HG03108 (cell line): ENCODE measurements around the gene ZNF175.

Source experiments
- ATAC-seq: cut with Tn5 transposase; IDR thresholded peaks from one replicate; pipeline ENCODE4 v1.9.1; 2021; ENCODE audit warnings: moderate library complexity; ENCODE audit not compliant: unreplicated experiment

Gene ZNF175

GRCh38 chr19:51549533-51550324 lies 21.4 kb upstream of the ZNF175 start:
- ATAC-seq, result no peak

GRCh38 chr19:51550848-51551672 lies 20.0 kb upstream of the ZNF175 start:
- no peak for ATAC-seq

- ATAC-seq, result no peak
Measured at GRCh38 chr19:51551673-51552432, 19.2 kb upstream of the ZNF175 start.

DNA sequence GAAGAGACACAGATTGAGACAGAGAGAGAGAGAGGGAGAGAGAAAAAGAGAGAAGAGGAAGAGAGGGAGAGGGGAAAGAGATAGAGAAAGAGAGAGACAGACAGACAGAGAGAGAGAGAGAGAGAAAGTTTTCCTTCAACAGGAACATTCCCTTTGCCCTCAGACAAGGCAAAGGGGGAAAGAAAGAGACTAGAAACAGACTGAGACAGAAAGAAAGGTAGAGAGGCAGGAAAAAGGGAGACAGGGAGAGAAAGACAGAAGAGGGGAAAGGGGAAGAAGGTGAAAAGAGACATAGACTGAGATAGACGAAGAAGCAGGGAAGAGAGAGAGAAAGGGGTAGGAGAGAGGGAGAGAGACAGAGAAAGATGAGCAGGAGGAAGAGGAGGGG lies 18.5 kb upstream of the ZNF175 start:
- ATAC-seq, result no peak

GRCh38 chr19:51552996-51553725 lies 17.9 kb upstream of the ZNF175 start:
- no peak for ATAC-seq

DNA sequence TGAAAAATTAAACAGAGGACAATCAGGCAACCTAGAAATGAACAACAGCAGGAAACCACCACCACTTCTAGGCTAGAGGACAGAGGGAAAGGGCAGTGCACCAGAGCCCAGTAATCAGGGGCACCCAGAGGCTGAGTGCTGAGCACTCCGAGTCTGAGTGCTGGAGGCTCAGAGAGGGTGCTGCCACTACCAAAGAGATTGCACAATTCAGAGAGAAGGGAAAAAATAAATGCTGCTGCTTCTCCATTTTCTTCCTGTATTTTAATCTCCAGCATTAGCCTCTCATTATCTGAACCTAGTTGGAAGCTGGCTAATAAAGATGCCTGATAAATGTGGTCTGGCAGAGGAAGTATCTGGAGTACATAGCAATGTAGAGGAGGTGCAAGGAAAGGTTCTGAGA lies 11.8 kb upstream of the ZNF175 start:
- ATAC-seq, result no peak

GRCh38 chr19:51560339-51560738 lies 10.7 kb upstream of the ZNF175 start:
- ATAC-seq, result no peak

DNA sequence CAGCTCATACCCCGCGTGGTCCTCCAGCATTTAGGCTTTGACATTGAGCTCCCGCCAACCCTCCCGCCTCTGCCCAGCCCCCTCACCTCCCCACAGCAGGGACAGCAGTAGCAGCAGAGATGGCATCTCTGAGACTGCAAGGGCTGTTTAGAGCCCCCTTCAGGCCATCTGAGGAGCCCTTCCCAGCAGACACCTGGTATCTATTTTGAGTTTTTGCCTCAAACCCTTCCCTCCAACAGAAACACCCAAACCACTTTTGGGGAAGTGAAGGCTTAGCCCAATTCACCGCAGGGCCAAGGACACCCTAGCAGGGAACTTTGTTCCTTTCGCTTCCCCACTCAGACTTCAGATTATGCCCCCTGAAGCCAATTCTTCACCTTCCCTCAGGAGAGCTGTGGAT lies 6.3 kb upstream of the ZNF175 start:
- no peak for ATAC-seq

DNA sequence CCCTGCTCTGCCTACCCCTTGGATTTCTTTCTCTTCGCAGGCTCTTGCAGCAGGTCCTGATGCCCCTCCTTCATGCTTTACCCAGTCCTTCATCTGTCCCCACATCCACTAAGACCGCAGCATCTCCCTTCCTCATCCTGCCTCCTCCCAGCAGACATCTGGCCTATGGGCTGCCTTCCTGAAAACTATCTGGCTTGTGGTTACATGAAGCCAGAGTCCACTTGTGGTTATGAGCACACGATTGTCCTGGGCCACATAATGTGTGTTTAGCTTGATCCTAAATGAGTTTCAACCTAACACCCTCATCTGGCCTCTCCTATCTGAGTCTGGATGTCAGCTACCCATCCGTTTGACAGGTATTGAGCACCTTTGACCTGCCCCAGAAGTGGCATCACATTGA lies 5.5 kb upstream of the ZNF175 start:
- no peak for ATAC-seq

DNA sequence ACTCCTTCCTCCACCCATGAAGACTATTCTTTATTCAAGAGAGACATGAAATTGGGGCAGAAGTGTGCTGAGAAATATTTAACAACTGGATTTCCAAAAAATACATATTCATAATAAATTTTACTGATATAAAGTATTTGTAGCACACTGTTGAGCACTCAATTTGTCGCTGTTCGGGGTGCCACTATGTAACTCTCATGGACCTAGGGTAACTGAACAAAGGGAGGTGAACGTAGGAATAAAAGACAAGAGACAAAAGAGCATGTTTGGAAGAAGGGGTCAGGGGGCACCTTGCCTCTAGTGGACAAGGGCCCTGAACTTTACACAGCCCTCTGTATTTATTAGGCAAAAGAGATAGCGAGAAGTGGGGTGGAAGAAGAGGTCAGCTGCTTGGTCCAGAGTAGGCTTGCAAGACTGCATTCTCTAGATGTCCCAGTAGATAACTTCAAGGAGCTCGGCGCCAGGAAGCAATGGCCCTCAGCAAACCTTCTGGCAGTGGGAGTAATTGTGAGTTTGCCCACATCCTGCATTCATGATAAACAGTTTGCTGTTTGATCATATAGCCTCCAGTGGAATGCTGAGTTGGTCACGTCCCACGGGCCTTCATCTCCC lies 4.5 kb upstream of the ZNF175 start:
- no peak for ATAC-seq

DNA sequence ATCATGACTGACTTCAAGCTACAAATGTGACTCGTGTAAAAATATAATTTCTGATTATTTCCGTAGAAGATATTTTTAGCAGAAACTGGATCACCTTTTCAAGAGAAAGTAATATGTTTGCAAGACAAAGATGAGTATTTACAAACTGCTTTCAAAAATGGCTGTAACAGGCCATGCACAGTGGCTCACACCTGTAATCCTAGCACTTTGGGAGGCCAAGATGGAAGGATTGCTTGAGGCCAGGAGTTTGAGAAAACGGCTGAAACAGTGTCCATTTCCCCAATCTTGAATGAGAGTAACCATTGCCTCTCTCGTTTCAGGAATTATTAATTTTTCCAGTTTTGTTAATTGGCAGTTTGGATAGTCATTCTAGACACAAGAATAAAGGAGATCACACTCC lies 3.5 kb upstream of the ZNF175 start:
- ATAC-seq, result no peak

- no peak for ATAC-seq
Measured at GRCh38 chr19:51568456-51568855, 2.6 kb upstream of the ZNF175 start.

- ATAC-seq, result no peak
Measured at GRCh38 chr19:51571599-51571998, 516 bp downstream of the ZNF175 start.

- no peak for ATAC-seq
Measured at GRCh38 chr19:51572410-51572809, 1.3 kb downstream of the ZNF175 start.

- no peak for ATAC-seq
Measured at GRCh38 chr19:51572908-51573307, 1.8 kb downstream of the ZNF175 start.

- ATAC-seq, result no peak
Measured at GRCh38 chr19:51573331-51573730, 2.2 kb downstream of the ZNF175 start.

GRCh38 chr19:51576850-51577249 lies 5.8 kb downstream of the ZNF175 start:
- no peak for ATAC-seq

- no peak for ATAC-seq
Measured at GRCh38 chr19:51586103-51586728, 15.1 kb downstream of the ZNF175 start.

GRCh38 chr19:51586799-51587198 lies 15.7 kb downstream of the ZNF175 start:
- no peak for ATAC-seq
